GM19397 (cell line): ENCODE results near the gene TEAD1.

Experiments
- ATAC-seq: cut with Tn5 transposase; IDR thresholded peaks from one replicate; pipeline ENCODE4 v1.9.1; 2021; ENCODE audit warnings: mild to moderate bottlenecking, moderate library complexity; ENCODE audit not compliant: unreplicated experiment

The TEAD1 gene

GRCh38 chr11:12761029-12761428 is 86.8 kb downstream of the TEAD1 start:
- no peak for ATAC-seq

DNA sequence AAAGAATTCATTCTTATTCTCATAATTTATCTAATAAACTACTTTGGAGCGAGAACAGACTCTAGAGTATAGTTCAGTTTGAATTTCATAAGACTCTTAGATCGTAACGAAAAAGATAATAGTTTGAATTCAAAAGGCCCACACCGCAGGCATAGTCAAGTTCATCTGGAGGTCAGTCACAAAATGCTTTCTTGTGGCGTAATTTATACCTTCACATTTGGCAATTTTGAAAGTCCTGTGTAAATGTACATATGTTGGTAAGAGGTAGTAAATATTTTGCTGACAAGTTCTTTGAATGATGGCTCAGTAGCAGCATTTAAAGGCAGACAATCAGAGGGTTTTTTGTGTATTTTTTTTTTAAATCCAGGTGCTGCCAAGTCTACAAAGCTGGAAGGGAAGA is 88.1 kb downstream of the TEAD1 start:
- no peak for ATAC-seq

DNA sequence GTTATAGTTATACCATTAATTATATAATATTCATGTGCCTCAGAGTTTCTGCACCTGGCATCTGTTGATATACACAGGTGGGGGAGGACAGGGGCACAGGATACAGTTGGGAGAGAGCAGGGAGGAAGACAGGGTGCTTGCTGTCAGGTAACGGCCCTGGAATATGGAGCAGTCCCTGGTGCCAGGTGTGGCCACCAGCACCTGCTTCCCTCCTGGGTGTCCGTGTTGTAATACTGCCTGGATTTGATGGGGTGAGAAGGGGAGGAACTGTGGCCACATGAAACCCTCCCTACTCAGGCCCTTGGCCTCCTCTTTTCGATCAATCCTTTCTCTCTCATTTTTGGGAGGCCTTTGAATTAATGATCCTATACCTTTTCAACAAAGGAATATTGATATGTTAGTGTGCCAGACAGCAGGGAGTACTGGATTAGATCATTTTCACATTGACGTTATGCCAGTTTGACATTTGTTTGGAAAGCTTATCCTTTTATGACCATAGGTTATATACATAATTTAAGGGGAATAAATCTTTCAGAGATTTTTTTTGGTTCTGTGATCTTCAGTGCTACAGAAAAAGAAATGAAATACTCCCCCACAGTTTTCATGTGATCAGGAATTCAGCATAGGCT is 88.6 kb downstream of the TEAD1 start:
- no peak for ATAC-seq

- ATAC-seq, result no peak
These were observed 90.1 kb downstream of the TEAD1 start for GRCh38 chr11:12764187-12764914.

GRCh38 chr11:12765428-12765827 is 91.2 kb downstream of the TEAD1 start:
- ATAC-seq, result no peak

GRCh38 chr11:12767027-12767426 is 92.8 kb downstream of the TEAD1 start:
- no peak for ATAC-seq

GRCh38 chr11:12767577-12767976 is 93.4 kb downstream of the TEAD1 start:
- no peak for ATAC-seq

DNA sequence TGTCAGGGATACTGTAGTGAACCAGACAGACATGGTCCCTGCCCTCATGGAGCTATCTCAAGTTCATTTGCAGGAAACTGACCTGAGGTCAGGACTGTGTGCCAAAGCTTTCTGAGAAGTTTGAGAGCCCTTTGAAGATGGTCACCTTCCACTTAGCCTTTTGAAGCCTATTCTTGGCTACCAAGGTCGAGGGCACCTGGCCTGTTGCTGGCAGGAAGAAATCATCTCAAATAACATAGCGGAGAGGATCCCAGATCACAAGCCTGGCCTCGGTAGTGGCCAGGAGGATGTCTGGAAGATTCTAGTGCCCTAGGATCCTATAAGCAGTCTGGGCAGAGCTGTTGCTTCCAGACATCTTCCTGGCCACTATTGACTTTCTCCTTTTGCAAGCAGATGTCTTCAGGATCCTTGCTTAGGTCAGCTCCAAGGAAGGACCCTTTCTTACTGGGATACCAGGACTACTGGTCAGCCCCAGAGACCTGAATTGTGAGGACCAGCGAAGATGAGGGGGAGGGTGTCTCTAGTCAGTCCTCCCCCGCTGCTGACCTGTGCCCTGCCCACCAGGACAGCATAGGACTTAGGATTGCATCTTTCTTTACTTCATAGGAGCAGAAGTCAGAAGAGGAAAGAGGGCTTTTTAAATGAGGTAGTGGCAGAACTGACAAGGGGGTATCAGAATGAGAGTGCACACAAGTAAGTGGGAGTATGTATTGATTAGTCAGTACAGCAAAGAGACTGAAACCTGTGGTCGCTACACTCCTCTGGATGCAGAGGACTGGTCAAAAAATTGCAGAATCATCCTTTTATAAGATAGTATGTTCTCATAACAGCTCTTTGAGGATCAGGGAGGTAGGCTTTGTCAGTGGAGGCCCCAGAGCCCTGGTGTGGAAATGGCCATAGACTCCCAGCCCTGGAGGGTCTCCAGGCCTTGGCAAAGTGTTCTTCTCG is 94.8 kb downstream of the TEAD1 start:
- no peak for ATAC-seq

- no peak for ATAC-seq
These were observed 95.7 kb downstream of the TEAD1 start for GRCh38 chr11:12769834-12770345.

DNA sequence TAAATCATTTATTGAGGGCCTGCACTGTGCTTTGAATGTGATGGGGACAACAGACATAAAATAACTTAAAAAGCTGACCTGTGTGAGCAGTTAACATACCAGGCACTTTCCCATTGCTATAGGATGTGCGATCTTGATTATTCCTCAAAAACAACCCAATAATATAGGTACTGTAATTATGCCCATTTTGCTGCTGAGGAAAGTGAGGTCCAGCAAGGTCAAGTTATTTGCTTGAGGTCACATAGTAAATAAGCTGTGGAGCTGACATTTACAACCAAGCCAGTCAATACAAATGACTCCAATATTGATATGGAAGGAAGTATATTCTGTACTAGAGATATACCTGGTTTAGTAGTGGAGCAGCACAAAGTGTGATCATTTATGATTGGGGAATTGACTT is 96.2 kb downstream of the TEAD1 start:
- no peak for ATAC-seq

GRCh38 chr11:12770966-12771597 is 96.9 kb downstream of the TEAD1 start:
- no peak for ATAC-seq

GRCh38 chr11:12771875-12772274 is 97.7 kb downstream of the TEAD1 start:
- no peak for ATAC-seq

DNA sequence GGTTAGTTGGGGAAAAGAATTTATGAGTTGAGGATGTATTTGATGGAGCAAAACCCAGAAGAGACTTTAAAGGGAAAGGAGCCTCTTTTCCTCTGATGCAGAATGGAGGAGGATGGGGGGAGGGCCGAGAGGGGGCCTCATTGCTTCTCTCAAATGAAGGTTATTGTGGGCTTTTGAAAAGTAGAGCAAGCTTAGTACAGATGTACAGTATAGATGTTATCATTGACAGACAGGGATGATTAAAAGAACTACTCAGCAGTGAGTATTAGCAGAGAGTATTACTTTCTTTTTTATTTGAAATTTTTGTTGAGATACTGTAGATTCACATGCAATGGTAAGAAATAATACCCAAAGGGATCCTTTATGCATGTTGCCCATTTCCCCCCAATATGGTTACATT is 98.1 kb downstream of the TEAD1 start:
- no peak for ATAC-seq

DNA sequence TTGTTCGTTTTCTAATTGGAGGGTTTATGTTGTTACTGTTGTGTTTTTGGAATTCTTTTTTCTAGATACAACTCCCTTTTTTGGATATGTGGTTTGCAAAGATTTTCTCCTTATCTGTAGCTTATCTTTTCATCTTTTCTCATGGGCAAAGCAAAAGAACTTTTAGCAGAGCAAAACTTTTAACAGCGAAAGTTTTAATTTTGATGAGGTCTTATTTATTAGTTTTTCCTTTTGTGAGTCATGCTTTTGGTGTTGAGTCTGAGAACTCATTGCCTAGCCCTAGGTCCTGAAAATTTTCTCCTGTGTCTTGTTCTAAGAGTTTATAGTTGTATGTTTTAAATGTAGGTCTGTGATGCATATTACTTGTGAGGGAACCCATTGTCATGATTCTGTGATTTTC is 99.4 kb downstream of the TEAD1 start:
- no peak for ATAC-seq

DNA sequence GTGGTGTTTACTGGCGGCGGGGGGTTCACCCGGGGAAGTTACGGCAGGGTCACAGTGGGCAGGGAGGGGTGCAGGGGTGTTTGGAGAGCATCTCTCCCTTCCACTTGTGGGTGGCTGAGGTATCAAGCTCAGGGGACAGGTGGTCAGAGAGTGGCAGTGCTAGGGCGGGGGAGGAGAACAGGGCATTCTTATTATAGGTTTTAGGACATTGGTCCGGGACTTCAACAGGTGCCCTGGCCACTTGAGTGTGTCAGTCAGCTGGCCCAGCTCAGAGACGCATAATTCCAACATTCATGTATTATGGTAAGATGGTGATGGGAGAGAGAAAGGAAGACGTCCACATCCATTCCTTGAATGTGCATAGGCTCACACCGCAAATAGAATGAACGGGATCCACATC is 101.7 kb downstream of the TEAD1 start:
- no peak for ATAC-seq

DNA sequence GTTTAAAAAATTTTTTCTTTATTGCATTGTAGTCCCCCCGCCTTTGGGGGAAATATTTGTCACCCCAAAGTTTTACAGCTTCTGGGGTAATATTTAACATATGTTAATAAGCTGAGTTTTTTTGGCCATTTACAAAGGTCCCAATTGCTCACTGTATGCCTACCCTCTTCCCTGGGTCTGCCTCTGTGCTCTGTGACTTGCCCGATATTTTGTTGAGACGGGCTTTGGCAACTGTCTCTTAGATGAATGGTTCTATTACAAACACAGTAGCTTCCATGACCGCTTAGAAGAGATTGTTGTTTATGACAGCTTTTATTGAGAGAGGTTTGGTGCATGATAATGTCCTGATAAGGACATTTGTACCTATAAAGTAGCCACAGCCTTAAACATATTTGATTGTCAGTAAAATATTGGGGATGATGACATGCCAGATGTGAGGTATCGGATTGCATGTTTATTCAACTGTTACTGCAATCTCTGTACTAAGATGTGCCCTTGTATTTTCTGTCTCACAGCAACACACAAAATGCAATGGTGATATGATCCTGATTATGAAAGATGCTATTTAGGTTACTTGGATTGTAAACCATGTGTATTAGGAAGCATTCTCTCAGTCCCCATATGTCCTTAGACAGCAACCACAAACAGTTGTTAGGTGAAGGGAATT is 103.1 kb downstream of the TEAD1 start:
- no peak for ATAC-seq

DNA sequence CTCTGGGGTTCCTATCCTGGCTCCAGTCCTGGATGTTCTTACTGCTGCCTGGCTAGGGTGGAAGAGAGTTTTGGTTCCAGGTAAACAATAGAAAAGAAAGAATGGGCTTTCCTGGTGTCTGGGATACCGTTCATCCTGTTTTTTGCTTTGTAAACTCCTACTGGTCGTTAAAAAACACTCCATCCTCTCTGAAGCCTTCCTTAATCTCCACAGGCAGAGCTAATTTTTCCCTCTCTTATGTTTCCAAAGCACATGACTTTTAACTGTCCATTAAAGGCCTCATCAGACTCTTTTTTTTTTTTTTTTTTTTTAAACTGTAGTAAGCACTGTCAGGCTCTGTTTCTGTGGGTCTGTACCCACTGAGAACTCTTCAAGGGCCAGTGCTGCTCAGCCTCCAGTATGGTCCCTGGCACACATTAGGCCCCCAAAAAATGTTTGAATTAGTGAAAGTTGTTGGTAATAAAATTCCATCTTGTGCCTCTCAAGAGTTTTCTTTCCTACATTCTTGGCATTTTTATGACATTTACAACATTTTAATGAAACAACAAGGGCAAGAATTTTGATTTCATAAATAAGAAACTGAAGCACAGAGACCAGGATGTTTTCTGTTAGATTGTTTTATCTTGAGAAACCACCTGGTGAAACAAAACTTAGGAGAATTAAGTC is 104.2 kb downstream of the TEAD1 start:
- no peak for ATAC-seq

GRCh38 chr11:12783765-12784164 is 109.5 kb downstream of the TEAD1 start:
- ATAC-seq, result no peak

GRCh38 chr11:12784445-12784844 is 110.2 kb downstream of the TEAD1 start:
- no peak for ATAC-seq

- no peak for ATAC-seq
These were observed 110.8 kb downstream of the TEAD1 start for GRCh38 chr11:12784987-12785386.
